ENCODE results near the gene ADAT1.

DNA sequence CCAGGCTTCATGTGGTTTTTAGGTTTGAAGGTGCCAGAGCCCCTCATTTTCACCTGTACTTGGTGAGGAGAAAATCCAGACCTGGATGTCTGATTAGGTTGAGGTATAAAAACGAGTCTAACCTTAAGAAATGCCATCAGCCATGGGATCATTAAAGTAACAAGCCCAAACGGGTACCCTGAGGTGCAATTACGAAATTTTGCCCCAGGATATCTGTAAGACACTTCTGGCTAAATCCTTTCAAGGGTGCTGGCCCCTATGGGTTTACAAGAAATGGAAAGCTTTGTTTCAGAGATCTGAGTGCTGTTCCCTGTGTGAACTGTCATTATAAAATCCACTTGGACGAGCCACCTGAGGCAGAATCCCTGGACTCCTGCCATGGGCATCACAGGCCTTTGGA lies 19.8 kb downstream of the ADAT1 start:
- TF ChIP-seq CTCF (IDR thresholded peaks at IDR 0.05; ENCODE audit: poor library complexity) (no peak), EZH2 (IDR thresholded peaks at IDR 0.05; ENCODE audit: borderline replicate concordance) (no peak)

Measured in hepatocyte (in vitro differentiated cells).